Right lobe of liver (tissue), 6 donors: ENCODE data around the gene NID2. TPM values are rescaled to one million over a fixed set of nuclear protein-coding genes. Genes with fewer than 3 reads are reported as not detected.

Source experiments
- ATAC-seq, 4 donors: fragments of 200-7000 bp; cut with Tn5 transposase; one replicate each; pipeline ENCODE4 v1.9.1; 2020; ENCODE audit warnings: mild to moderate bottlenecking in 4 of 4, moderate library complexity in 4 of 4
- DNase-seq, 3 donors: peaks; one replicate each; pipeline ENCODE4 v3.0.0-alpha.2; 2020
- H3K27ac ChIP-seq, 3 donors: fragments of 200-600 bp; one replicate each; pipeline ENCODE4 v1.8.0; 2022
- H3K27me3 ChIP-seq, 2 donors: fragments of 200-600 bp; one replicate each; pipeline ENCODE4 v1.8.0; 2022
- H3K36me3 ChIP-seq, 4 donors: fragments of 200-600 bp; sonication (generic) in 1 of 4; one replicate each; pipeline versions ENCODE4 v1.5.1 to v1.8.0; 2017 to 2022; ENCODE audit warnings: control low read depth in 1 of 4
- H3K4me1 ChIP-seq, 4 donors: fragments of 200-600 bp; sonication (generic) in 1 of 4; one replicate each; pipeline versions ENCODE4 v1.5.1 to v1.8.0; 2017 to 2022; ENCODE audit warnings: control low read depth in 1 of 4
- H3K4me3 ChIP-seq, 3 donors: fragments of 200-600 bp; one replicate each; pipeline ENCODE4 v1.8.0; 2022
- H3K9me3 ChIP-seq, 4 donors: fragments of 200-600 bp; sonication (generic) in 1 of 4; one replicate each; pipeline versions ENCODE4 v1.5.1 to v1.8.0; 2017 to 2022; ENCODE audit warnings: control low read depth in 1 of 4
- CTCF ChIP-seq, 4 donors: fragments of 200-600 bp in 3 of 4; fragments of 450-650 bp in 1 of 4; IDR thresholded peaks; one replicate each; pipeline versions ENCODE4 v1.5.1 to v1.8.0; 2016 to 2022; ENCODE audit warnings: antibody characterized with exemption in 4 of 4, mild to moderate bottlenecking in 2 of 4
- POLR2A ChIP-seq: fragments of 450-650 bp; IDR thresholded peaks from one replicate; pipeline ENCODE4 v1.6.1; 2017; ENCODE audit warnings: antibody characterized with exemption, mild to moderate bottlenecking
- WGBS: methylation state at CpG from one replicate; pipeline ENCODE4 v1.1.6; 2018; ENCODE audit warnings: low coverage, low lambda C conversion rate; ENCODE audit not compliant: insufficient coverage; ENCODE audit errors: missing lambda C conversion rate; 5-methylcytosine and 5-hydroxymethylcytosine counted together
- intact Hi-C, 2 donors: fragments of 100-400 bp; cut with DNase I; formaldehyde crosslinking; loops; one replicate each; pipeline versions ENCODE4 v1.11.2 to v1.14.1; 2022
- total RNA-seq, 6 experiments: library from RNA; depleted of rRNA in 2 of 6; stranded (reverse); fragments of >200 nt in 2 of 6; fragmentation: NEBNext Ultra II Directional in 3 of 6; extraction: Animal tissue kit (Norgen Biotek cat#: 25700) in 3 of 6; gene quantifications; one replicate each; pipeline versions ENCODE4 v1.1.0 to v1.2.4, GENCODE V29; 2016 to 2023
- donor health status: DM: no; HTN: yes; CAD: no.
- donor health status: DM: no; HTN: no; CAD: no.
- donor health status: DM: no; HTN: no; CAD: no.
- donor health status: DM: no; HTN: yes; CAD: no.
- donor health status: DM: no; HTN: yes; CAD: no.

The NID2 gene
- total RNA-seq, 6 experiments from 2014 or later: 1.7 to 12.9 (median 4.5) TPM

- TF ChIP-seq CTCF (IDR thresholded peaks at IDR 0.05) (no peak), POLR2A (no peak)
- WGBS: 56% methylated on average over 6 of the region's 7 CpGs
- Histone ChIP-seq H3K4me3 (no peak overlapping the region), H3K36me3 (no peaks in the 10 kb centered on the region), H3K9me3 (no peaks in the 10 kb centered on the region), H3K27ac (no peak overlapping the region), H3K4me1 (no peaks in the 10 kb centered on the region), H3K27me3 (no peaks in the 10 kb centered on the region)
- intact Hi-C loops: no loop called here
- no peak for ATAC-seq
- DNase-seq: no peak
Observed at GRCh38 chr14:52032204-52032801, 36.6 kb downstream of the NID2 start.

- no CpG with 5 or more reads among the region's 3 CpGs for WGBS
- H3K27me3 ChIP-seq: no peaks in the 10 kb centered on the region
- no peaks in the 10 kb centered on the region for H3K4me1 ChIP-seq
- no peaks in the 10 kb centered on the region for H3K9me3 ChIP-seq
- H3K36me3 ChIP-seq: no peaks in the 10 kb centered on the region
- intact Hi-C loops: no loop called here
- H3K27ac ChIP-seq: no peak overlapping the region
- ATAC-seq: no peak
- H3K4me3 ChIP-seq: no peak overlapping the region
- DNase-seq: no peak
- TF ChIP-seq POLR2A: no peak
- no peak for TF ChIP-seq CTCF (IDR thresholded peaks at IDR 0.05)
Observed at GRCh38 chr14:52031781-52032180, 37.1 kb downstream of the NID2 start.

GRCh38 chr14:52029881-52030280, 39.0 kb downstream of the NID2 start:
- H3K4me1 ChIP-seq: peaks cover 0 to 7% (median 0%) of the 10 kb centered on the region in 4 donors
- intact Hi-C loops: no loop called here
- no peaks in the 10 kb centered on the region for H3K9me3 ChIP-seq
- no peak overlapping the region for H3K4me3 ChIP-seq
- H3K27ac ChIP-seq: no peak overlapping the region
- TF ChIP-seq CTCF (IDR thresholded peaks at IDR 0.05) (no peak), POLR2A (no peak)
- no peaks in the 10 kb centered on the region for H3K36me3 ChIP-seq
- H3K27me3 ChIP-seq: no peaks in the 10 kb centered on the region
- DNase-seq (no peak), ATAC-seq (no peak)
- WGBS: 18% methylated on average over 1 of the region's 1 CpG

GRCh38 chr14:52026901-52027300, 42.0 kb downstream of the NID2 start:
- ATAC-seq (peak in 1 of 4 donors; percentile 25), DNase-seq (no peak)
- Histone ChIP-seq H3K27me3 (no peaks in the 10 kb centered on the region), H3K36me3 (no peaks in the 10 kb centered on the region), H3K9me3 (no peaks in the 10 kb centered on the region), H3K4me3 (no peak overlapping the region), H3K27ac (no peak overlapping the region), H3K4me1 (peaks cover 0 to 10% (median 0%) of the 10 kb centered on the region in 4 donors)
- WGBS: 81% methylated on average over 5 of the region's 10 CpGs
- TF ChIP-seq POLR2A (no peak), CTCF (IDR thresholded peaks at IDR 0.05) (no peak)
- intact Hi-C loops: no loop called here
